PC-3 (cell line): ENCODE measurements around the gene RPS6KA2. TPM values are rescaled to one million over a fixed set of nuclear protein-coding genes. Genes with fewer than 3 reads are reported as not detected.

Source experiments
- ATAC-seq: fragments of 200-7000 bp; cut with Tn5 transposase; 2 replicates; pipeline ENCODE4 v1.9.1; 2020; ENCODE audit warnings: mild to moderate bottlenecking, moderate library complexity
- BruUV-seq: library from RNA; stranded (reverse); fragments of 400-500 nt; replicated peaks from 2 replicates; lab custom pipeline; 2021; lab: Mats Ljungman, UMichigan
- CTCF ChIA-PET: fragments of 300-600 bp; sonication (Branson Sonifier 250); formaldehyde crosslinking; loops from one replicate; lab custom pipeline; 2022; ENCODE audit warnings: antibody characterized with exemption; lab: Charles Lee
- POLR2A ChIA-PET: fragments of 300-600 bp; sonication (Branson Sonifier 250); formaldehyde crosslinking; loops from one replicate; lab custom pipeline; 2022; ENCODE audit warnings: antibody characterized with exemption; ENCODE audit not compliant: unreplicated experiment; lab: Charles Lee
- DNase-seq: peaks from one replicate; pipeline ENCODE4 v3.0.0-alpha.2; 2015
- H2AFZ ChIP-seq: fragments of 300-600 bp; sonication (generic); 2 replicates; pipeline ENCODE4 v1.6.0; 2016; ENCODE audit warnings: antibody characterized with exemption, low read length
- H3F3A ChIP-seq: fragments of 300-600 bp; sonication (generic); one replicate; pipeline ENCODE4 v1.6.0; 2017; ENCODE audit warnings: antibody characterized with exemption, low read length, control low read depth, mild to moderate bottlenecking; ENCODE audit not compliant: unreplicated experiment
- H3K27ac ChIP-seq: fragments of 300-600 bp; sonication (generic); 2 replicates; pipeline ENCODE4 v1.5.1; 2016; ENCODE audit warnings: mild to moderate bottlenecking, low read length
- H3K27me3 ChIP-seq: fragments of 300-600 bp; sonication (generic); 2 replicates; pipeline ENCODE4 v1.6.1; 2016; ENCODE audit warnings: low read length, mixed read lengths
- H3K36me3 ChIP-seq: fragments of 300-600 bp; sonication (generic); 2 replicates; pipeline ENCODE4 v1.6.1; 2016; ENCODE audit warnings: low read depth, mixed run types, low read length, mixed read lengths
- H3K4me1 ChIP-seq: fragments of 300-600 bp; sonication (generic); 2 replicates; pipeline ENCODE4 v1.5.1; 2016; ENCODE audit warnings: low read length; ENCODE audit not compliant: insufficient read depth
- H3K4me2 ChIP-seq: fragments of 300-600 bp; sonication (generic); 2 replicates; pipeline ENCODE4 v1.6.0; 2016; ENCODE audit warnings: low read length
- H3K4me3 ChIP-seq: fragments of 300-600 bp; sonication (generic); 2 replicates; pipeline ENCODE4 v1.5.1; 2016; ENCODE audit warnings: mild to moderate bottlenecking, low read length, mixed read lengths
- H3K79me2 ChIP-seq: fragments of 300-600 bp; sonication (generic); 2 replicates; pipeline ENCODE4 v1.6.1; 2017; ENCODE audit warnings: low read length, mixed read lengths
- H3K9ac ChIP-seq: fragments of 300-600 bp; sonication (generic); 2 replicates; pipeline ENCODE4 v1.6.0; 2016; ENCODE audit warnings: mild to moderate bottlenecking, low read length
- H3K9me2 ChIP-seq: fragments of 300-600 bp; sonication (generic); replicated peaks from 2 replicates; pipeline ENCODE4 v1.6.1; 2016; ENCODE audit warnings: mixed run types, low read length, mixed read lengths
- H3K9me3 ChIP-seq: fragments of 300-600 bp; sonication (generic); 2 replicates; pipeline ENCODE4 v1.6.1; 2016; ENCODE audit warnings: low read length, mixed read lengths
- H4K20me1 ChIP-seq: fragments of 300-600 bp; sonication (generic); 2 replicates; pipeline ENCODE4 v1.6.1; 2016; ENCODE audit warnings: low read length, mixed read lengths
- CTCF ChIP-seq: fragments of 300-600 bp; sonication (generic); conservative IDR thresholded peaks from 2 replicates; pipeline ENCODE4 v1.5.1; 2017; ENCODE audit warnings: antibody characterized with exemption, low read depth, mild to moderate bottlenecking, low read length
- EZH2 ChIP-seq: fragments of 300-600 bp; sonication (generic); IDR thresholded peaks from one replicate; pipeline ENCODE4 v1.6.1; 2017; ENCODE audit warnings: antibody characterized with exemption, mild to moderate bottlenecking, low read length; ENCODE audit not compliant: unreplicated experiment
- EZH2phosphoT487 ChIP-seq: fragments of 300-600 bp; sonication (generic); IDR thresholded peaks from 2 replicates; pipeline ENCODE4 v1.6.1; 2018; ENCODE audit warnings: mild to moderate bottlenecking, antibody characterized with exemption, low read length, borderline replicate concordance
- intact Hi-C: fragments of 100-400 bp; cut with micrococcal nuclease; formaldehyde crosslinking; loops from 2 replicates; pipeline ENCODE4 v1.9.0; 2023
- total RNA-seq: library from RNA; depleted of rRNA; stranded (reverse); fragments of >200 nt; gene quantifications from 2 replicates; pipeline ENCODE4 v1.2.3, GENCODE V29; 2014

RPS6KA2 gene
- total RNA-seq, 1 experiment from 2014 or later: 5.1 TPM

DNA sequence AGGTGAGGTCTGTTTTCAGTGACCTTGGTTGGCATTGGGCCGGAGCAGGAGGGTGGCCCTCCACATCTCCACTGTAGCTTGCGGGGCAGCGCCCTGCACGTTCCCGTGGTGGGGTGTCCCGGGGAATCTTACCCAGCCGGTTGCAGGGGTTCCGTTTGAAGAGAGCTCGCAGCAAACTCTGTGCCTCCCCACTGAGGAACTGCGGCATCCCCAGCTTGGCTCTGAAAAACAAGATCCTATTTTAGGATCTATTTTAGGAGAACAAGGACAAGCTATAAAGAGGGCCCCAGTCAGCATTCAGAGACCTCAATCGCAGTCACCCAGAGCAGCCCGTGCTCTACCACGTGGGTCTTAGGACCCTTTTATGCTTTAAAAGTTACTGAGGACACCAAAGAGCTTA is 138.3 kb downstream of the RPS6KA2 start:
- H3K36me3 ChIP-seq: no peaks in the 10 kb centered on the region
- no peak overlapping the region for H3K4me3 ChIP-seq
- intact Hi-C loops: no loop called here
- no peak overlapping the region for H2AFZ ChIP-seq
- no peak for TF ChIP-seq EZH2phosphoT487
- H3K9me2 ChIP-seq: no peaks in the 10 kb centered on the region
- H3K27ac ChIP-seq: no peak overlapping the region
- ChIA-PET POLR2A (interaction anchor here (0.6 kb wide), 1 partner anchor 10 kb away, joined by 5 read pairs; no protein-coding TSS in a partner anchor), CTCF (no interaction called here)
- no peaks in the 10 kb centered on the region for H3F3A ChIP-seq
- DNase-seq (no peak), ATAC-seq (no peak)
- no peaks in the 10 kb centered on the region for H3K79me2 ChIP-seq
- H3K9ac ChIP-seq: no peak overlapping the region
- no peaks in the 10 kb centered on the region for H4K20me1 ChIP-seq
- H3K4me1 ChIP-seq: no peaks in the 10 kb centered on the region
- H3K4me2 ChIP-seq: no peak overlapping the region
- no peaks in the 10 kb centered on the region for H3K9me3 ChIP-seq
- BruUV-seq: no TSS peak
- no peaks in the 10 kb centered on the region for H3K27me3 ChIP-seq

DNA sequence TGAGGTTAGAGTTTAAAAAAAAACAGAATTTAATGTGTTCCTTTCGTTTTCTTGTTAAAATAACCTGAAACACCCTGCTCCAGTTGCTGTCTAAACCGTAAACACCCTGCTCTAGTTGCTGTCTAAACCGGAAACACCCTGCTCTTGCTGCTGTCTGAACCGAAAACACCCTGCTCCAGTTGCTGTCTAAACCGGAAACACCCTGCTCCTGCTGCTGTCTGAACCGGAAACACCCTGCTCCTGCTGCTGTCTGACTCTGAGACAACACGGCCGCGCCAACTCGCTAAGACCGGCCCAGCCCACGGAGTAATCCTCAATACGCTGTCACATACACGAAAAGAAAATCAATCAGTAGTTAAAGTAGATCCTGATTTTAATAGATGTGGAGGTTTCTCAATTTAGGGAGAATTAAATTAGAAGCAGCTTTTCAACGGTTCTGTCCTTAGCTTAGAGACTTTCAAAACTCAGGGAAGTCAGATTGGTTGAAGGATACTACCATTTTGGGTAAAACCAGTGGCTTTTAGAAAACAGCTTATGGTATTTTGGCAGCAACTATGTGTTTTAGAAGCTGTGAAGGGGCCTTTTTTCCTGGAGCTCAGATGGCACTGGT is 138.9 kb downstream of the RPS6KA2 start:
- Histone ChIP-seq H3K27ac (no peak overlapping the region), H3K4me2 (no peak overlapping the region), H4K20me1 (no peaks in the 10 kb centered on the region), H3K79me2 (no peaks in the 10 kb centered on the region), H2AFZ (no peak overlapping the region), H3K36me3 (no peaks in the 10 kb centered on the region), H3K9ac (no peak overlapping the region), H3K9me3 (no peaks in the 10 kb centered on the region), H3F3A (no peaks in the 10 kb centered on the region), H3K4me1 (no peaks in the 10 kb centered on the region), H3K9me2 (no peaks in the 10 kb centered on the region), H3K4me3 (no peak overlapping the region), H3K27me3 (no peaks in the 10 kb centered on the region)
- DNase-seq: no peak
- no peak for ATAC-seq
- no peak for TF ChIP-seq EZH2
- no peak for TF ChIP-seq CTCF
- TF ChIP-seq EZH2phosphoT487: no peak
- ChIA-PET POLR2A (no interaction called here), CTCF (no interaction called here)
- intact Hi-C loops: no loop called here
- BruUV-seq: no TSS peak

DNA sequence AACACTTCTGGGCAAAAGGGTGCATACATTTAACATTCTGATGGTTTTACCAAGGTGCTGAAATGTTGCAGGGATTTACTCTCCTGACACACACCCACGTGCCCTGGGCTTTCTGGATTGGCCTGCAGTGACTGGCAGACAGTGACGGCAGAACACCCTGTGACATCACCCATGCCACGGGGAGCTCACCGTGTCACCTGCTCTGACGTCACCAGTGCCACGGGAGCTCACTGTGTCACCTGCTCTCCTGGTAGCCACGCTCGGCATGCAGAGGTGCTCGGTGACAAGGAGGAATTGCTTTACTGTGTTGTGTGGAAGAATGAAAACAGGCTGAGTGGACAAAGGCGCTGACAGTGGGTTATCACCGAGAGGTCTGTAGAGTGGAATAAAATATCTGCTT is 139.9 kb downstream of the RPS6KA2 start:
- Histone ChIP-seq H4K20me1 (no peaks in the 10 kb centered on the region), H3F3A (no peaks in the 10 kb centered on the region), H3K36me3 (no peaks in the 10 kb centered on the region), H2AFZ (no peak overlapping the region), H3K9me2 (no peaks in the 10 kb centered on the region), H3K4me3 (no peak overlapping the region), H3K4me1 (no peaks in the 10 kb centered on the region), H3K27me3 (no peaks in the 10 kb centered on the region), H3K27ac (no peak overlapping the region), H3K79me2 (no peaks in the 10 kb centered on the region), H3K9me3 (no peaks in the 10 kb centered on the region), H3K4me2 (no peak overlapping the region), H3K9ac (no peak overlapping the region)
- ChIA-PET CTCF (no interaction called here), POLR2A (no interaction called here)
- intact Hi-C loops: no loop called here
- ATAC-seq: no peak
- DNase-seq: no peak
- BruUV-seq: no TSS peak
- TF ChIP-seq CTCF (no peak), EZH2 (no peak), EZH2phosphoT487 (no peak)
